Measurements from ENCODE around the gene NEU1.
"Not testable (repeated sequence)": the region's sequence is repeated elsewhere in the genome, so short reads cannot be mapped to it uniquely, and the experiment has no call there.

NEU1 gene

DNA sequence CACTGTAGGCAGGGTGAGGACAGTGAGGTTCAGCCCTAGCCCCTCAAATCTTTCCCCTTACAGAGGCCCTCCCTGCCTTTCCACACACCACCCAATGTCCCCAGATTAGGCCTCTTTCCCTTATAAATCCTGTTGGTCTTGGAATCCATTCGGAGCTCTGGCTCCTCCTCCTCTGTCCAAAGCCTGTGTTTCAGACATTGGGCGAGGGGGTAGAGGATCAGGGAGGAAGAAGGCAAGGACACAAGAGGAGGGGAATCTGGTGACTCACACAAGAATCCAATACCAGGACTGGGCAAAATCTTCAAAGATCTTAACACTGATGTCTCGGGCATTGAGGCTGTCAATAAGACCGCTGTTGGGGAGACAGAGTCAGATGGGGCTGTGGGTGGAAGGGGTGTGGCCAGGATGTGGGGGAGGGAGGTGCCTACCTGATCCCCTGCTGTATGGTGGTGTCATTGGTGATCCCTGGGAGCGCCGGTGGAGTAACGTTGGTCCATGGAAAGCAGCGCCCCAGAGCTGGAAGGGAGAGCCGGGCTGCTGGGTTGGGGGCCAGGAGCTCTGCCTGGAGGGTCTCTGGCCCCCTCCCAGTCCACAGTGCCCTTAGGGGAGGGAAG lies 8.5 kb upstream of the NEU1 start:
- no peak overlapping the region for H3K4me3 ChIP-seq (replicated peaks; ENCODE audit: low read depth, low read length)
- DNase-seq (ENCODE audit: extremely low read depth, low read depth), result no peak
- TF ChIP-seq CTCF (IDR thresholded peaks at IDR 0.05; ENCODE audit: low read depth, low read length, missing control alignments), result no peak

DNA sequence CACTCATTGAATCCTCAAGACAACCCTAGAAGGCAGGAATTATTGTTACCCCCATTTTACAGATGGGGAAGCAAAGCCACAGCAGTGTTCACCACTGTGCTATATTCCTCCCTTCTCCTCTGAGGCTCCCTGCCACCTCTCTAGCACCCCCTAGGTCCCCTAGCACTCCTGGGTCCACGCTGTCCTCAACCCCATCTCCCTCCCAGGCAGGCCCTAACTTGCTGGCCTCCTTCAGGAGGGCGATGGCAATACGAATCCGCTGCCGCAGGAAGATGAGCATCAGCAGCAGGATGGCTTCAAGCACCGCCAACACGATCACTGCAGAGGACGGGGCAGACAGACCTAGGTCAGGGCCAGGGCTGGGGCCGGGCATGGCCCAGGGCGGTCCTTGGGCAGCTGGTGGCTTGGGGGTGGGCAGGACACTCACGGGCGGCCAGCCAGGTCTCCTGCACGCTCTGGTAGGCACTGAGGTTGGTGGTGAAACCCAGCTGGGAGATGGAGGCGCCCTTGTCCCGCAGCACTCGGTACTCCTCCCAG lies 7.8 kb upstream of the NEU1 start:
- no peak for DNase-seq (ENCODE audit: extremely low read depth, low read depth)
- no peak for TF ChIP-seq CTCF (IDR thresholded peaks at IDR 0.05; ENCODE audit: low read depth, low read length, missing control alignments)
- H3K4me3 ChIP-seq (replicated peaks; ENCODE audit: low read depth, low read length), result no peak overlapping the region

GRCh38 chr6:31869343-31869742 lies 6.7 kb upstream of the NEU1 start:
- no peak for TF ChIP-seq CTCF (IDR thresholded peaks at IDR 0.05; ENCODE audit: low read depth, low read length, missing control alignments)
- no peak for DNase-seq (ENCODE audit: extremely low read depth, low read depth)
- no peak overlapping the region for H3K4me3 ChIP-seq (replicated peaks; ENCODE audit: low read depth, low read length)

GRCh38 chr6:31868658-31868971 lies 6.0 kb upstream of the NEU1 start:
- not testable (repeated sequence) for H3K4me3 ChIP-seq (replicated peaks; ENCODE audit: low read depth, low read length); DNase-seq (ENCODE audit: extremely low read depth, low read depth)

GRCh38 chr6:31865205-31866118 lies 2.8 kb upstream of the NEU1 start:
- no peak for TF ChIP-seq CTCF (IDR thresholded peaks at IDR 0.05; ENCODE audit: low read depth, low read length, missing control alignments)
- no peak overlapping the region for H3K4me3 ChIP-seq (replicated peaks; ENCODE audit: low read depth, low read length)
- DNase-seq (ENCODE audit: extremely low read depth, low read depth), result no peak

DNA sequence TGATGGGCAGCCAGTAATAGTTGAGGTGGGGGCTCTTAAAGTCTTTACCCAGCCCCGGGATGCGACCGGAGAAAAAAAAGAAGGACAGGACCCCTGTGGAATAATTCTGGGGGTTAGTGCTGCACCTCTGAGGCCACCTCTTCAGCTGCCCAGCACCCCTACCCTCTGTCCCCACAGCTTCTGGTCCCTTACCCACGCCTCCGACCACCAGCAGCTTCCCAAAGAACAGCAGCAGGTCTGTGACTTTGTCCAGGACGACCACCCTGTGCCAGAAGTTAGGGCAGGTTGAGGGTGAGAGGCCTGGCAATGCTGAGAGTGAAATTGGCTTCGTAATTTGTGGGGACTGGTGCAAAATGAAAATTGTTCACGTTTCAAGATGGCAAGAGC lies 2.2 kb upstream of the NEU1 start:
- no peak overlapping the region for H3K4me3 ChIP-seq (replicated peaks; ENCODE audit: low read depth, low read length)
- TF ChIP-seq CTCF (IDR thresholded peaks at IDR 0.05; ENCODE audit: low read depth, low read length, missing control alignments), result no peak
- DNase-seq (ENCODE audit: extremely low read depth, low read depth), result no peak

- peak overlapping the region; percentile 83 for H3K4me3 ChIP-seq (replicated peaks; ENCODE audit: low read depth, low read length)
Measured at GRCh38 chr6:31864123-31864562, 1.5 kb upstream of the NEU1 start.

More at GRCh38 chr6:31864123-31864562, 1.5 kb upstream of the NEU1 start:
- not testable (repeated sequence) for DNase-seq (ENCODE audit: extremely low read depth, low read depth)

Measured in HFF-Myc (cell line).